ENCODE results near the gene RNF114.
A peak's percentile ranks its signal among the peaks of the same experiment; 100 is the strongest.

The RNF114 gene, protein sequence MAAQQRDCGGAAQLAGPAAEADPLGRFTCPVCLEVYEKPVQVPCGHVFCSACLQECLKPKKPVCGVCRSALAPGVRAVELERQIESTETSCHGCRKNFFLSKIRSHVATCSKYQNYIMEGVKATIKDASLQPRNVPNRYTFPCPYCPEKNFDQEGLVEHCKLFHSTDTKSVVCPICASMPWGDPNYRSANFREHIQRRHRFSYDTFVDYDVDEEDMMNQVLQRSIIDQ

DNA sequence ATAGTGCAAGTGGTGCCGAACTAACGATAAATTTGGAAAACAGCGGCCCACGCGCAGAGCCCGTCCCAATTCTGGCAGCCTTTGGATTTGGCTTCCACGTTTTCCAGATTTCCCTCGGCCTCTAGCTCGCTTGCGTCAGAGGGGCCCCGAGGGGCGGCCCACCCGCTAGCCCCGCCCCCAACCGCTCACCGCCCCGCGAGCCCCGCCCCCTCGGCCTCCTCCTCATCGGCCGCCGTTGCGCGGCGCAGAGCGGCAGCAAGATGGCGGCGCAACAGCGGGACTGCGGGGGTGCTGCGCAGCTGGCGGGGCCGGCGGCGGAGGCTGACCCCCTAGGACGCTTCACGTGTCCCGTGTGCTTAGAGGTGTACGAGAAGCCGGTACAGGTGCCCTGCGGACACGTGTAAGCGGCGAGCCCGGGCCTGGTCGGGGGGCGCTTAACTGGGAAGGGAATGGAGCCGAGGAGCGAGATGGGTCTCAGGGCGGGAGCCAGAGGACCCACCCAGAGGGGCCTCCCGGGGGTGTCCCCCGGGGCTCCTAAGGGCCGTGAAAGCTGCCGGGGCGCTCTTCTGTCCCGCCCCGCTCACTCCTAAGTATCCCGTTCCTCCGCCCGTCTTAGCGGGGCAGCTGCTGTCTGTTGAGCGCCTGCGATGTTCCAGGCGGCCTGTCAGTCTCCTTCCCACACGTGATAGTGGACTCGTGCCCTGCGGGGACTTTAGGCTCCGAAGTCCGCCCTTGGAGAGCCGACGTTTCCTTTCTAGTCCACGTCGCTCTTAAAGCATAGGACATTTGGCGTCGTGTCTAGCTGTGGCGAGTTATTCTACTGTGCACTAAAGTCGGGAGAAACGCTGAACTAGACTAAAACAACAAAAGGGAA lies at the start of gene RNF114:
RNF114 (plus strand) TSS at position 245 of the 874 bp plus-strand sequence; CDS start at position 261, 16 bp downstream.
- TF ChIP-seq CTCF (IDR thresholded peaks at IDR 0.05), result no peak

GRCh38 chr20:49886571-49887213 lies 49.5 kb upstream of the RNF114 start:
- no peak for TF ChIP-seq CTCF (IDR thresholded peaks at IDR 0.05)

GRCh38 chr20:49887251-49888211 lies 48.7 kb upstream of the RNF114 start:
- TF ChIP-seq CTCF (IDR thresholded peaks at IDR 0.05), result no peak

DNA sequence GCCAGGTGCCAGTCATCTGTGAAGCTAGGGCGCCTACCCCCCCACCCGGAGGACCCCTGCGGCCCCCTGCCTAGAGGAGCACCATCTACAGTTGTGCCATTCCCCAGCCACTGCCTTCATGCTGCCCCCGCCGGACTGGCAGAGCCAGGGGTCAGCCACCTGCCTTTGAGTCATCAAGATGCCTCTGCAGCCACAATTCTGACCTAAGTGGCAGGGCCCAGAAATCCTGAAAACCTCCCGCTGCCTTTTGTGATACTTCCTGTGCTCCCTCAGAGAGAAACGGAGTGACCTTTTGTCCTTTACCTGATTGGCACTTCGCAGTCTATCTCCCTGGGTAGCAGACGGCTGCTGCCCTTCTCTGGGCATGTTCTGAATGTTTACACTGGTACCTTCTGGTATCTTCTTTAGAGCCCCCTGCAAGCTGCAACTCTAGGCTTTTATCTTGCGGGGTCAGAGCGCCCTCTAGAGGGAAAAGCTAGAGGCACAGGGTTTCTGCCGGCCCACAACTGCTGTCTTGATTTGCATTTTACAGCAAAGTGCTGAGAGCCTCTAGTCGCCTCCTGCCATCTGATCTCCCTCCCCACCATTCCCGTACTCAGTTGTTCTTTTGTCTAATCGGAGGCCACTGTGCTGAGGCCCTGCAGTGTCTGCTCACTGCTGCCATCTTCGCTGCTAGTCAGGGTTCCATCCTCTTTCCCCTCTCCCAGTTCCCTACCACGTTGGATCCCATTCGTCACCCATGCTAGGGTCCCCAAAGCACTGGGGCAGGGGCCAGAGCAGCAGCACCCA lies 47.8 kb upstream of the RNF114 start:
- TF ChIP-seq CTCF (IDR thresholded peaks at IDR 0.05), result peak; percentile 96

- no peak for TF ChIP-seq CTCF (IDR thresholded peaks at IDR 0.05)
These were observed 46.9 kb upstream of the RNF114 start for GRCh38 chr20:49889001-49889934.

GRCh38 chr20:49889935-49890333 lies 46.3 kb upstream of the RNF114 start:
- TF ChIP-seq CTCF (IDR thresholded peaks at IDR 0.05), result peak; percentile 55; the same call in 1 of the 2 replicates
